CD4-positive, alpha-beta T cell treated with Interleukin-17A for 1 hour (primary cell): ENCODE measurements around the gene SEMA3D.
A peak's percentile ranks its signal among the peaks of the same experiment; 100 is the strongest.
"Not testable (repeated sequence)": the region's sequence is repeated elsewhere in the genome, so short reads cannot be mapped to it uniquely, and the experiment has no call there.

Source experiments
- DNase-seq: peaks from one replicate; pipeline ENCODE4 v3.0.0-alpha.2; 2020

Gene SEMA3D

DNA sequence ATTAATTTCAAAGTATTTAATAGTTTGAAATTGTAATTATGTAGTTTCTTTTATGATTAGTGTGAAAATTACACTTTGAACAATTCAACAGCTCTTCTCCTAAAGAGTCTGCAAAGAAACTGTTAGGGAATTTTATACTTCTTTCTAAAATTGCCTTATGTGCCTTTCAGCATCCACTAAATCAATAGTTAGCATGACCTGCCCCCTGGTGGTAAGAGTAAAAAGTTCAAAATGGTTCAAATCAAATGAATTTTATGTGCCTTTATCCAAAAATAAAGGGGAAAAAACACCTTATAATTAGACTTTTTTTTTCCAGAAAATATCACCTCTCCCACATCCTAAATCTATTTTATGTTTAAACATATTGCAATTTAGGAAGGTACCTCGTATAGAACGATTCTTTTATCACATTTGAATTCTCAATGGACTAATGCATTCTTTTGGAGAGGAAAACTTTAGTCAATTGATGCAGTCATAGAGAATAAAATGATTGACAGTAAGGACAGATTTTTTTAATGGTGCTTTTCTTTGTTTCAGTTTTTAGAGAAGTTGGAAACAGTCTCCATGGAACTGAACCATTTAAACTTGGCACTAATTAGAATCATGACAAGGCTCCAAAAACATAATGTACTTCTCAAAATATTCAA is 163.7 kb downstream of the SEMA3D start:
- DNase-seq, result peak; percentile 24

- no peak for DNase-seq
These were observed 164.7 kb downstream of the SEMA3D start for GRCh38 chr7:85022064-85022697.

DNA sequence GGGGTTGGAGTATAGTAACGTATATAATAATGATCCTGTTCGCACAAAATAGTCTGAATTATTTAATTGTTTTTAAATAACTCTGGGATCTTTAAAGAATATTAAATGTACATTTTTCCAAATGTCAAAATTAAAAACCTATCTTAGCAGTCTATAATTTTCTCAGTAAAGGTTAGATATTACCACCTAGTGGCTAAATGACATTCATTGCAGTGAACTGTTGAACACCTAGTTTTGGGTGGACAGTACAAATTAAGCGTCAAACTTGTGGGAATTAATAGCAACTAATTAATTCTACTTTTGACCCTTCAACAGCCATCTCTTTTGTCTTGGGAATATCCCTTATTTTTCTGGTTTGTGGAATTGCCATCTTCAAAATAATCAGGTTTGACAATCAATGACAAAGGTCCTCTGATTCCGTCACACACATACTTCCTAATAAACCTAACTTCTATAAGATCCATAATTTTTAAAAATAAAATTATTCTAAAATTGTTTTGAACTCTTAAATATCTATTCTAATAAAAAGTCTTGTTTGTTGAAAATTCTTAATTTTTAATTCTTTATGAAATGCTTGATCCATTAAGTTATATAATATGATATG is 165.7 kb downstream of the SEMA3D start:
- no peak for DNase-seq

DNA sequence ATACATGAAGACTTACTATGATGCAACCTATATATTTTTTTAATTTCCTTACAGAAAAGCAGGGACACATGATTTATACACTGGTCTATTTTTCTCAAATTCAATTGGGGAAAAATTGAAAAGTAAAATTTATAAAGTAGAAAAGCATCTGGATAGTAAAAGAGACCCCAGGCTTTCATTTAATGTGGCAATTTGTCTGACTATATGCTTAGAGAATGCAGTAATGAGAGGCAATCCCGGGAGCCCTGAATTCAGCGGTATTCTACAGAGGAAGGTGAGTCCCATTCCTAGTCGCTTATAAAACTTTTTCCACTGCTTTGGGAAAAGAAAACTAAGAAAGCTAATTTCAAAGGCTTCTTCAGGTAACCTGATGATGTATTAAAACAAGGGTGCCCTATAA is 167.1 kb downstream of the SEMA3D start:
- DNase-seq, result no peak

- DNase-seq, result no peak
These were observed 167.7 kb downstream of the SEMA3D start for GRCh38 chr7:85019176-85019575.

- no peak for DNase-seq
These were observed 168.4 kb downstream of the SEMA3D start for GRCh38 chr7:85018498-85018897.

GRCh38 chr7:85016286-85016685 is 170.6 kb downstream of the SEMA3D start:
- DNase-seq, result no peak

- no peak for DNase-seq
These were observed 171.8 kb downstream of the SEMA3D start for GRCh38 chr7:85014936-85015660.

- no peak for DNase-seq
These were observed 175.7 kb downstream of the SEMA3D start for GRCh38 chr7:85011127-85011526.

DNA sequence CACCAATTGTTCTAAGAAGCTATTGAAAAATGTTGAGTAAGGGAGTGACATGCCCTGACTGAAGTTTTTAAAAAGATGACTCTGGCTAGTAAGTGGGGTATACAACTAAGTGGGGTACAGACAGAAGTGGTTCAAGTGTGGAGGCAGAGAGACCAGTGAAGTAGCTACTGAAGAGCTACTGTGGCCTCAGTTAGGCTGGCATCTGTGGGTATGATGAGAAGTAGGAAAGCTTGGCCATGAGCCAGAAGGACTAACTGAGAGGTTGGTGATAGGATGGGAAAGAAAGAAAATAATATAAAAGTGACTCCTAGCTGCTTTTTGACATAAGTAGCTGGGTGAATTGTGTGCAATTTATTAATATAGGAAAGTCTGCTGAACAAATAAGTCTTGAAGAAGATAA is 176.6 kb downstream of the SEMA3D start:
- no peak for DNase-seq

DNA sequence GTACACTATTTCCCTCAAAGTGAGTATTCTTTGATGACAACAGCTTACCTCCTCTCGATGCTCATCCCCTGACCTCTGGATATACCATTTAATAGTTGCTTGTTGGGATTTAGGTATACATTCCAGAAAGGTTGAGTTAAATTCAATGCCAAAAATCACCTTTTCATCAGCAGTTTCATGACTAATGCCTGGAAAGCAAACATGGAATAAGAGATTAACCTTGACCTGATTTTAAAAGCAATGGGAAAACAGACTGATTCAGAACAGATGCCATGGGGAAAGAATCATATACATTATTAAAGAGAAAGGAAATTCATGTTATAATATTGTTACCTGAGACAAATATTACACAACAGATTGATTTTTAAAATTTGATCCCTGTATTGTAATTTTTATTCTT is 180.1 kb downstream of the SEMA3D start:
- no peak for DNase-seq

DNA sequence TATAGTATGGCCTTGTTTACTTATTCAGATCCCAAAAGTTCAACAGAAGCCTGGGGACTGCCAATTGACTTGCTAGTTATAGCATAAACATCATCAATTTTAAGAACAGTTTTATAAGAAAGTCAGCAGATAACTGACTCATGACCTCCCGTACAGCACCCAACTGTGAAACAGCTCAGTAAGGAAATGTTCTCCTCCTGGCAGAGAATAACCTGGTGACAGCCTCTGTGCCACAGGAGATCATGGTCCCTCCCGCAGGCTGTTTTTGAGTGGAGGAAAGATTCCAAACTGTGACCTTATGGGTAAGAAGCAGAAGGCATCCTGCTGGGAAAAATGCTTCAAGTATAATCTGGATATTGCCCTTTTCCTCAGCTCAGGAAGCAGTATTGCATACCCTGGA is 182.5 kb downstream of the SEMA3D start:
- DNase-seq, result no peak

GRCh38 chr7:85001495-85002345 is 185.1 kb downstream of the SEMA3D start:
- no peak for DNase-seq

GRCh38 chr7:85000735-85001350 is 186.0 kb downstream of the SEMA3D start:
- no peak for DNase-seq

DNA sequence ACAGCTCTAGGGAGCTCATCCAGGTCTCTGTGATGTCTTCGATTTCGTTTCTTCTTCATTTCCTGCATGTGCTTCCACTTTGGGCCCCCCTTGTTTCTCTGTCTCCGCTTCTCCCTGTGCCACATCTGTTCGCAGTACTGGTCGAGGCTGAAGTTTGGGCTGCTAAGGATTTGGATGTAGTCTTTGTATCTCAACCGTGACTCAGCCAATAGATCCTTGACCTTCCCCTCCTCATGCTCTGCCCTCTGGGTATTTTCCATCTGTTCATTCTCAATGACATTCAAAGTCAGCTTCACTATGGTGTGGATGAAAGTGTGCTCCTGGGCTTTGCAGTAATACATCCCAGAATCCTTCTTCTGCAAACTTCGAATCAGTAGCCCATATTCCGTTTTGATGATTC is 187.4 kb downstream of the SEMA3D start:
- DNase-seq, result no peak

DNA sequence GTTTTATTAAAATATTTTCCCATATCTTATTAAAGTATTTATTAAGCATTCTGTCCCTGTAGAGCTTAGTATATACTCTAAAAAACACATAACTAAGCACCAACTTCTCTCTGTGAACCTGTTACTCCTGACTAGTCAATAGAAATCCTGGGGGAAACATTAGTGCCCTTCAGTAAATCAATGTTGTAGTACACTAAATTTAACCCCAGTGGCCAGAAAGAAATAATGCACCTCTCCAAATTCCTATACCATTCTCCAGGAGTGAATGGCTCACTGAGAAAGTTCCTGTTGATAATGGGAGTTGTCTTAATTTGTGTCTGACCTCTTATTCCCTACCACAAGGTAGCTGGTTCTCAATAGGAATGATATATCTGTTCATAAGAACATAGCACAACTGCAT is 188.2 kb downstream of the SEMA3D start:
- no peak for DNase-seq

DNA sequence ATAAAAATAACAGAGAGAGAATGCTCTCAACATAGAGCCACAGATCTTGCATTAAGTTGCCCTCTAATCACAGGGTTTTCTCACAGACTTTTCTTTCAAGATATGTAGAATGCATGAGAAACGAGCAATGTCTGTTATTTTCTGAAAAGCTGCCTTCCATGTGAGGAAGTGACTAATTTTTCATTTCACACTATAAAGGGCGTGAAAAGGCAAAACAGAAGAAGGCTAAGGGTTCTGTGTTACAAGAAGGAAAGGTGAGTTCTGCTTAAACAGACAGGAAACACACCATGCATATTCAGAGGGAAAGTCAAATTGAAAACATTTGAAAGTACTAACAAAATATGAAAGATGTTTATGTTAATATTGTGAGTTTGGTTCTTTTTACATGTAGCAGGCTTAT is 189.2 kb downstream of the SEMA3D start:
- DNase-seq, result no peak

GRCh38 chr7:84992954-84993353 is 193.9 kb downstream of the SEMA3D start:
- not testable (repeated sequence) for DNase-seq

DNA sequence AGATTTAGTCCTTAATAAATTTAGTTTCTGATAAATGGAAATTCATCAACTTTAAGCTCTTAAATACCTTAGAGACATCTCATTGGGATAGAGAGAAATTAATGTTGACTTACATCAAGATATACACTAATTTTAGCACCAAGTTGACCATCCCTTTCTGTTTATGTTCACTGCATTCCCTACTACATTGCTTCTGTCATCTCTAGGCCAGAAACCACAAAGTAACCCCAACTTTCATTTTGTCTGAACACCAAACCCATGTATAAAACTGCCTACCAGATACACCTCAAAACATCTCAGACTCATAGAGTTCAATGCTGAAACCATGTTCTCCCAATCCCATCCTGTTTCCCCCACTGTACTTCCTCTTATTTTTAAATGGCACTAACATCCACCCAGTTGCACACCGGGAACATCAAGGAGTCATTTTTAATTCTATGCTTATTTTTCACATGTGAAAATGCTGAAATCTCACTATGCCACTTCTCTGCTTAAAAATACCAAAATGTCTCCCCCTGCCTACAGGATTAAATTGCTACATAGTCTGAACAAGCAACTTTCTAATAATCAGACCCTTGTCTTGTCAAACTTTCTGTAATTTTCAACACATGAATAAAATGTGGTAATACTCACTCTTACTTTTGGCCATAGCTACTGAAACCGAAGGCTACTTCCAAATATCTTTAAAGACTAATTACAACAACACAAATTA is 201.6 kb downstream of the SEMA3D start:
- no peak for DNase-seq

DNA sequence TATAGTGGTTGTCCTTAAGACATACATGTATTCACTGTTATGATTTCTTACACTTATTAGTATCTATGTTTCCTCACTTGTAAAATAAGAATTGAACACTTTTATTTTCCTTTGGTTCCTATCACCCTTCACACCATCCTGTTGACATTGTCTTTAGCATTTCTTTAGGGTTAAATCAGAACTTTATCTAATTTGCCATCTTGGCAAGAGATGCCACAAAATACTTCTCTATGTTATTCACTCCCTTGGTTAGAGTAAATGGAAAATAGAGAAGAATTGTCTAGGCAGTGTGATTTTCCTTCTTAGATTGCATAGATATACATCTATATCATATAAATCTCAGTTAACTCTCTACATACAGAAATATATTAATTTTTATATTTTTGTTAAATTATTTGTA is 204.7 kb downstream of the SEMA3D start:
- no peak for DNase-seq

DNA sequence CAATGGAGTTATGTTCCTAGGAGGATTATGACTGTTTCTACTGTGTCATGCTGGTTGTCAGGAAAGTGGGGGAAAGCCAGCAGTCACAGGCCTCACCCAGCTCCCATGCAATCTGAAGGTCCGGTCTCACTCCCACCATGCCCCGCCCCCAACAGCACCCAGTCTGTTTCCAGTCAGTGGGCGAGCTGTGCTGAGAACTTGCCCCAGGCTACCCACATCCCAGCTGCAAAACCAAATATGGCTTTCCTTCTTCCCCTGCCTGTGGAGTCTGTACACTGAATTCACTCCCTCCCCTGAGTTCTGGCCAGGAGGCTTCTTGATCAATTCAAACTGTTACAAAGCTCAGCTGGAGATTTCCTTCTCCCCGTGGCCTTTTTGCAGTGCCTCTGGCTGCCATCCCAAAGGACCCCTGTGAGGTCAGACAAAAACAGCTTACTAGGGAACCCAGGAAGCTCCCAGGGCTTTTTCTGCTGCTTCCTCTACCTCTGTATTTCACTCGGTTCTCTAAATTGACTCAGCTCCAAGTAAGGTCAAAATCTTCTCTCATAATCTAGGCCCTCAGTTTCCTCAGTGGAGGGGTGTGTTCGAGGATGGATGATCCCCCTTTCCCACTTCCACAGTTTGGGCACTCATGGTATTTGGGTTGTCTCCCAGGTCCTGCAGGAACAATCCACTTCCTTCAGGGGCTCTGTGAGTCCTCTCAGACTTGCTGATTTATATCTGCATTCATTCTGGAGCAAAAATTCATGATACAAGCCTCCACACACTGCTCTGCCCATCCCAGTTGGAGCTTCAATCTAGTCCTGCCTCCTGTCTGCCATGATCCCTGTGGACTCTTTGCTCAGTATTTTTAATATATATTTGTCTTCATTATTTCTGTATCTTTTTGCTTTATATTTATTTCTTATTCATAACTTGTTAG is 205.5 kb downstream of the SEMA3D start:
- no peak for DNase-seq
